Mucosa of descending colon (tissue), 3 donors: ENCODE measurements around the gene LNX1. TPM values are rescaled to one million over a fixed set of nuclear protein-coding genes. Genes with fewer than 3 reads are reported as not detected.

Experiments used
- ATAC-seq: fragments of 200-7000 bp; cut with Tn5 transposase; one replicate; pipeline ENCODE4 v1.9.1; 2020; ENCODE audit warnings: mild to moderate bottlenecking, moderate library complexity
- DNase-seq, 3 donors: peaks; one replicate each; pipeline ENCODE4 v3.0.0-alpha.2; 2020
- H3K36me3 ChIP-seq: fragments of 200-600 bp; one replicate; pipeline ENCODE4 v1.8.0; 2021; ENCODE audit warnings: low read depth, mild to moderate bottlenecking
- H3K4me1 ChIP-seq: fragments of 200-600 bp; one replicate; pipeline ENCODE4 v1.8.0; 2021; ENCODE audit warnings: low read depth, mild to moderate bottlenecking
- H3K4me3 ChIP-seq: fragments of 200-600 bp; one replicate; pipeline ENCODE4 v1.8.0; 2021; ENCODE audit warnings: mild to moderate bottlenecking
- H3K9me3 ChIP-seq: fragments of 200-600 bp; one replicate; pipeline ENCODE4 v1.8.0; 2021; ENCODE audit warnings: mild to moderate bottlenecking
- CTCF ChIP-seq: fragments of 200-600 bp; IDR thresholded peaks from one replicate; pipeline ENCODE4 v1.8.0; 2022; ENCODE audit warnings: antibody characterized with exemption, mild to moderate bottlenecking
- intact Hi-C, 2 donors: fragments of 100-400 bp; cut with DNase I in 1 of 2; cut with micrococcal nuclease in 1 of 2; formaldehyde crosslinking; loops; one replicate each; pipeline versions ENCODE4 v1.11.0 to v1.11.1; 2022; cut with DNase I, micrococcal nuclease
- total RNA-seq, 3 donors: library from RNA; stranded (reverse); fragmentation: NEBNext Ultra II Directional in 2 of 3; extraction: Animal tissue kit (Norgen Biotek cat#: 25700) in 2 of 3; gene quantifications; one replicate each; pipeline versions ENCODE4 v1.2.1 to v1.2.4, GENCODE V29; 2021 to 2023
- donor health status: DM: no; HTN: no; CAD: no; lungs with moderate emphysema.
- donor health status: DM: no; HTN: no; CAD: no.
- donor health status: DM: no; HTN: yes; CAD: no.

Gene LNX1
- total RNA-seq, 3 donors from 2014 or later, result 8.2 to 24.3 (median 23.2) TPM

GRCh38 chr4:53595204-53595603 lies 3.9 kb upstream of the LNX1 start:
- DNase-seq (no peak), ATAC-seq (no peak)
- intact Hi-C loops, result loop anchor here in 1 of 2 donors (10.0 kb wide), 1 partner anchor 50 kb away; no protein-coding TSS in a partner anchor
- no peaks in the 10 kb centered on the region for H3K36me3 ChIP-seq
- TF ChIP-seq CTCF, result no peak
- no peaks in the 10 kb centered on the region for H3K9me3 ChIP-seq
- H3K4me1 ChIP-seq, result peaks cover 15% of the 10 kb centered on the region
- H3K4me3 ChIP-seq, result no peak overlapping the region

GRCh38 chr4:53593765-53594164 lies 2.5 kb upstream of the LNX1 start:
- Histone ChIP-seq H3K9me3 (no peaks in the 10 kb centered on the region), H3K4me3 (no peak overlapping the region), H3K36me3 (no peaks in the 10 kb centered on the region), H3K4me1 (peaks cover 3% of the 10 kb centered on the region)
- TF ChIP-seq CTCF, result no peak
- intact Hi-C loops, result loop anchor here in 1 of 2 donors (10.0 kb wide), 1 partner anchor 51 kb away; no protein-coding TSS in a partner anchor
- ATAC-seq (no peak), DNase-seq (no peak)

GRCh38 chr4:53592686-53593501 lies 1.6 kb upstream of the LNX1 start:
- no peak for TF ChIP-seq CTCF
- Histone ChIP-seq H3K36me3 (no peaks in the 10 kb centered on the region), H3K4me1 (peaks cover 2% of the 10 kb centered on the region), H3K9me3 (no peaks in the 10 kb centered on the region), H3K4me3 (no peak overlapping the region)
- DNase-seq (peak; percentile 78 to 82 (median 78)), ATAC-seq (peak; percentile 71)
- intact Hi-C loops, result loop anchor here in 1 of 2 donors (10.0 kb wide), 1 partner anchor 52 kb away; no protein-coding TSS in a partner anchor

GRCh38 chr4:53592122-53592521 lies 836 bp upstream of the LNX1 start:
- Histone ChIP-seq H3K4me1 (peaks cover 8% of the 10 kb centered on the region), H3K36me3 (no peaks in the 10 kb centered on the region), H3K9me3 (no peaks in the 10 kb centered on the region), H3K4me3 (no peak overlapping the region)
- no peak for TF ChIP-seq CTCF
- ATAC-seq, result peak; percentile 67
- DNase-seq, result peak in 1 of 3 donors; percentile 74
- intact Hi-C loops, result loop anchor here in 1 of 2 donors (10.0 kb wide), 1 partner anchor 53 kb away; no protein-coding TSS in a partner anchor

GRCh38 chr4:53590187-53590586 lies 1.1 kb downstream of the LNX1 start:
- ATAC-seq (no peak), DNase-seq (no peak)
- TF ChIP-seq CTCF, result no peak
- H3K4me3 ChIP-seq, result no peak overlapping the region
- H3K4me1 ChIP-seq, result peaks cover 18% of the 10 kb centered on the region
- H3K9me3 ChIP-seq, result no peaks in the 10 kb centered on the region
- intact Hi-C loops, result loop anchor here in 1 of 2 donors (10.0 kb wide), 1 partner anchor 55 kb away; no protein-coding TSS in a partner anchor
- H3K36me3 ChIP-seq, result no peaks in the 10 kb centered on the region
